HG03575 (cell line): ENCODE measurements around the gene NCL.
"Not testable (repeated sequence)": the region's sequence is repeated elsewhere in the genome, so short reads cannot be mapped to it uniquely, and the experiment has no call there.

Source experiments
- ATAC-seq: cut with Tn5 transposase; IDR thresholded peaks from one replicate; pipeline ENCODE4 v1.9.1; 2021; ENCODE audit not compliant: unreplicated experiment, insufficient number of reproducible peaks, low FRiP score; ENCODE audit errors: extremely low read depth

Gene NCL

GRCh38 chr2:231411831-231412617 lies 52.3 kb downstream of the NCL start:
- ATAC-seq = no peak

- ATAC-seq = no peak
These were observed 53.0 kb downstream of the NCL start for GRCh38 chr2:231411237-231411636.

GRCh38 chr2:231410293-231411004 lies 53.8 kb downstream of the NCL start:
- ATAC-seq = no peak

- no peak for ATAC-seq
These were observed 54.5 kb downstream of the NCL start for GRCh38 chr2:231409776-231410175.

- not testable (repeated sequence) for ATAC-seq
These were observed 56.0 kb downstream of the NCL start for GRCh38 chr2:231408304-231408703.

GRCh38 chr2:231407686-231408085 lies 56.6 kb downstream of the NCL start:
- not testable (repeated sequence) for ATAC-seq

GRCh38 chr2:231405601-231406367 lies 58.5 kb downstream of the NCL start:
- not testable (repeated sequence) for ATAC-seq

GRCh38 chr2:231404183-231404578 lies 60.1 kb downstream of the NCL start:
- not testable (repeated sequence) for ATAC-seq
